HuH-7.5 (cell line): Measurements from ENCODE around the gene ROBO3.

Experiments used
- DNase-seq: peaks from one replicate; pipeline ENCODE4 v3.0.0; 2011; ENCODE audit warnings: low spot score

ROBO3 gene

DNA sequence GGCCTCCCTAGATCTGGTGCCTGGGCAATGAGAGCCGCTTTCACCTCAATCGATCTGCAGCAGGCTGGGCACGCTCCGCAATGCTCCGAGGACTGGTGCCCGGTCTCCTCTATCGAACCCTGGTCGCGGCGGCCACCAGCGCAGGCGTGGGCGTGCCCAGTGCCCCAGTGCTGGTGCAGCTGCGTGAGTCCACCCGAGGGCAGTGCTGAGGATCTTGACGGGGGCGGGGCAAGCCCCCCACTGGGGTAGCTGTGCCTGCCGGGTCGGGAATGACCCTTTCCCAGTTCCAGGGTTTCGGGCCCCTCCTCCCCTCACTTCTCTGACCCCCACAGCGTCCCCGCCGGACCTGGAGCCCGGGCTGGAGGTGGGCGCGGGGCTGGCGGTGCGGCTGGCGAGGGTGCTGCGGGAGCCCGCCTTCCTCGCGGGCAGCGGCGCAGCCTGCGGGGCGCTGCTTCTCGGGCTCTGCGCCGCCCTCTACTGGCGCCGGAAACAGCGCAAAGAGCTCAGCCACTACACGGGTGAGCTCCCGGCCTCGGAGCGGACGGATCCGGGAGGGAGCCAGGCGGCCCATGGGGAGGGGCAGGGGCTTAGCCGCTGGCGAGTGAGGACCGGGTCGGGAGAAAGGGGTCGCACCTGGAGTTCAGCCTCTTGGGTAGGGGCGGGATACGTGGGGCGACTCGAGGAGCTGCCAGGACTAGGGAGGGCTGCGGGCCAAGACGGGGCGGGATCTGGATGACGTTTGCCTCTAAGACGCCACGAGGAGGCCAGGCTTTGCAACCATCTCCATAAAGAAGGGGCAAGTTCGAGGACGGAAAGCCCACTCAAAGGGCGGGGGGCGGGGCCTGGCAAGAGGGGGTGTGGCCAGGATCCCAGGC lies 10.9 kb downstream of the ROBO3 start:
- DNase-seq = peak; percentile 86

DNA sequence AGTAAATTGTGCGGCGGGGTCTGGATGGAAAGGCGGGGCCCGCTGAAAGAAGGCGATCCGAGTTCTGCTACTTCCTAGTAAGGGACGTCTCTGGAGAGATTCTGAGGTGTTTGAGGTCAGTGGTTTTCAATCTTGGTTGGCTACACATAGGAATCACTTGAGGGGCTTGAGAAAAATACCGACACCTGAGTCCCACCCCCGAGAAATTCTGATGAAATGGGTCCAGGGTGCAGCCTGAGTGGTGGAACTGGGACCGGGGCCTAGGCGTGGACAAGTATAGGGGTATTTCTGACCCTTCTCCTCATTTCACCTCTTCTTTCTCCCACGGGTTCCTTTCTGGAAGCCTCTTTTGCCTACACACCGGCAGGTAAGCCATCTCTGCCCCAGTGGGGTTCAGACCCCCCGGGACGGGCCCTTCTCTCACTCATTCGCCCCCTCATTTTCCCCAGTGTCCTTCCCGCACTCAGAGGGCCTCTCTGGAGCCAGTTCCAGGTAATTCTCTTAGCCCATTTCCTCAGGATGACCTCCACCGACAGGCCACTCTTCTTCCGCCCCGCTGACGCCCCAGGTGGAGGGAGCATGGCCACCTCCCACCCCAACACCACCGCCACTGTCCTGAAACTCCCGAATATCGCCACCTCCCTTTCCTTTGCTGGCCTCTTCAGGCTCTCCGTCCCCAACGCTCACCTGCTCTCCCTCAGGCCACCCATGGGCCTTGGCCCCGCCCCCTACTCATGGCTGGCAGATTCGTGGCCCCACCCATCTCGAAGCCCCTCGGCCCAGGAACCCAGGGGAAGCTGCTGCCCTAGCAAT lies 11.8 kb downstream of the ROBO3 start:
- no peak for DNase-seq

DNA sequence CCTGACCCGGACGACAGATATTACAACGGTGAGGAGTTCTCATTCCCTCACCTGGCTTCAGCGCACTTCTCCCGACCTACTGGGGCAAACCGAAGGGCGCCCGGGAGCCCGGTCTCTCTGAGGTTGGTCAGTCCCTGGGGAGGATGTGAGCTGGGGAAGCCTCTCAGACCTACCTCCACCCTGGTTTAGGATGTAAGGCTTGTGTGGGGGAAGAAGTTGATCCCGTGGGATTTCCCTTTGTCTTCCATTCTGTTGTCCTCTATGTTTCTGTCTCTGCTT lies 12.3 kb downstream of the ROBO3 start:
- DNase-seq = no peak

DNA sequence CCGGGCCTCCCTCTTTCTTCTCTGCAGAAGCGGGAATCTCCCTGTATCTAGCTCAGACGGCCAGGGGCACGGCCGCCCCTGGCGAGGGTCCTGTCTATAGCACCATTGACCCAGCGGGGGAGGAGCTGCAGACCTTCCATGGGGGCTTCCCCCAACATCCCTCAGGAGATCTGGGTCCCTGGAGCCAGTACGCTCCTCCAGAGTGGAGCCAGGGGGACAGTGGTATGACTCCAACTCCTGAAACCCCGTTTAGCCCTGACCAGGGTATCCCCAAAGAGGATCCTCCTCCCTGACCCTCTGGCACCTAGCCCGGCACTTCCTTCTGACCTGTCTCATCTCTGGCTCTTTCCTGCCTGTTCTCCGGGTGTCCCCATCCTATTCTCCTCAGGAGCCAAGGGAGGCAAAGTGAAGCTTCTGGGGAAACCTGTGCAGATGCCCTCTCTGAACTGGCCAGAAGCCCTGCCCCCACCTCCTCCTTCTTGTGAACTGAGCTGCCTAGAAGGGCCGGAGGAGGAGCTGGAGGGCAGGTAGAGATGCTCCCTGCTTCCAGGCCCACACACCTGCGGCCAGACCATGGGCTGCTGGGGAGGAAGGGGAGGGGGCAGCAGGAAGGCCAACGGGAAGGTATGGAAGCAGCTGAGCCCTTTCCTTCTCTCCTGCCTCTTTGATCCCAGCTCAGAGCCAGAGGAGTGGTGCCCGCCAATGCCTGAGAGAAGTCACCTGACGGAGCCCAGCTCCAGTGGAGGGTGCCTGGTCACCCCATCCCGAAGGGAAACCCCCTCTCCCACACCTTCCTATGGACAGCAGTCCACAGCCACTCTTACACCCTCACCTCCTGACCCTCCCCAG lies 12.9 kb downstream of the ROBO3 start:
- no peak for DNase-seq

DNA sequence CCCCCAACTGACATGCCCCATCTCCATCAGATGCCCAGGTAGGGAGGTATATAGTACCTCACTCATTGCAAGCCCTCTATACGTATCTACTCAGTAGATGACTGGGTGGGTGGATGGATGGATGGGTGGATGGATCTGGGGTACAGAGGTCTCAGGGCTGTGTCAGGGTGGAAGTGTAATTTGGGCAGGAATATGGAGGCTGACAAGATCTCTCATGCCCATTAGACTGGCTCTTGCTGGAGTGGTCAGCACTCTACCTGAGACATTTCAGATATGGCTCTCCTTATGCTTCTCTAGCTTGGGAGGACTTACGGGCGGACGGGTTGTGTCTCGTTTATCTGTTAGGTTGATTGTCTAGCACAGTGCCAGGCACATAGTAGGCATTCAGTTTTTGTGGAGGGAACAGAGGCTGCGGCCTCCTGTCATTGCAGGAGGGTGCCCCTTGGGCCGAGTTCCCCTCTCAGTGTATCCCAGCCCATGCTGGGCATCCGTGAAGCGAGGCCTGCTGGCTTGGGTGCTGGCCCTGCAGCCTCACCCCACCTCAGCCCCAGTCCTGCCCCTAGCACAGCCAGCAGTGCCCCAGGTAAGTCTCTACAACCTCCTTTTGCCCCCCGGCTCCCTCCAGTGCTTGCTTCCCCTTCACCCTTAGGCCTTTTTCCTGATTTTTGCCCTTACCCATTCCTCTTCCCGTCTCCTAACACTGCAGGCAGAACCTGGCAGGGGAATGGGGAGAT lies 13.7 kb downstream of the ROBO3 start:
- no peak for DNase-seq

DNA sequence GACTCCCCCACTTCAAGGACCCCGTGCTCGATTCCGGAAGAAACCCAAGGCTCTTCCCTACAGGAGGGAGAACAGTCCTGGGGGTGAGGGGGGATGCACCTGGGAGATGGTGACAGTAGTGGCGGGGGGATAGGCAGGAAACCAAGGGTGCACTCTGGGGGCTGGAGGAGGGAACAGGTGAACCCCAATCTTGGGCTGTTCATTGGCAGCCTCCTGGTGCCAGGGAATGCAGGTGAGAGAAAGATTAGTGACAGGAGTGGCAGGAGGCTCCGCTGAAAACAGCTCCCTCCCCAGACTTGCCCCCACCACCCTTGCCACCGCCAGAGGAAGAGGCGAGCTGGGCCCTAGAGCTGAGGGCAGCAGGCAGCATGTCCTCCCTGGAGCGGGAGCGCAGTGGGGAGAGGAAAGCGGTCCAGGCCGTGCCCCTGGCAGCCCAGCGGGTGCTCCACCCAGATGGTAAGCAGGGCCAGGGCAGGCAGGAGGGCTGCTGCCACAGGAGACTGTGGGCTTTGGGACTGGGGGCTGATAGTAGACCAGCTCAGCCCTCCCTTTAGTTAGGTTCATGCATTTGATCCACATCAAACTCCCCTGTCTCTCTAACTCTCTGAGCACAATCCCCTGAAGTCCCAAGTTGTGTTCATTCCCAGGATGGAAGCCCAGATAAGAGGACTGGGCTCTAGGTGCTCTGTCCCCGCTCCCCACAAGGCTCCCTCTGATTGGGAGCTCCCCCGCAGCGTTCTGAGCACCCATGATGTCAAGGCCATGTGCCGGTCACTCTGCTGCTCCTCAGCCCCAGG lies 14.5 kb downstream of the ROBO3 start:
- no peak for DNase-seq

DNA sequence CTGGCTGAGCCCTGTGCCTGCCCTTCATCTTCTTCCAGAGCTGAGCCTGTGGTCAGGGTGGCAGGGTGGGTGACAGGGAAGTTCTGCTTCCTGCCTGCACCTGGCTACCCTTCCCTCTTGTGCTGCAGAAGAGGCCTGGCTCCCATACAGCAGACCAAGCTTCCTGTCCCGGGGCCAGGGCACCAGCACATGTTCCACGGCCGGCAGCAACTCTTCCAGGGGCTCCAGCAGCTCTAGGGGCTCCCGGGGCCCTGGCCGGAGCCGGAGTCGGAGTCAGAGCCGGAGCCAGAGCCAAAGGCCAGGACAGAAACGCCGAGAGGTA lies 15.0 kb downstream of the ROBO3 start:
- DNase-seq = no peak

DNA sequence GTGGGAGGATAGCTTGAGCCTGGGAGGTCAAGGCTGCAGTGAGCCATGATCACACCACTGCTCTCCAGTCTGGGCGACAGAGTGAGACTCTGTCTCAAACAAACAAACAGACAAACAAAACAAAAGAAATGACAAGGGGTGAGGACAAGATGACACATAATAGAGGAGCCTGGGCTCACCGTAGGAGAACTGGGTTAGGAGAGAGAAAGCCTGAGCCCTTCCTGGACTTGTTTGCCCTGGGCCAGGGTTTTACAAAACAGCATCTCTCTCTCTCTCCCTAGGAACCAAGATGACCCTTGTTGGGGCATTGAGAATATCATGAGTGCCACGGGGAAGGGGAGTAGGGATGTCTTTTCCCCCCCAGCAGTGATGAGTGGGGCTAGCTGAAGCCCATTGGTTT lies 15.7 kb downstream of the ROBO3 start:
- no peak for DNase-seq

DNA sequence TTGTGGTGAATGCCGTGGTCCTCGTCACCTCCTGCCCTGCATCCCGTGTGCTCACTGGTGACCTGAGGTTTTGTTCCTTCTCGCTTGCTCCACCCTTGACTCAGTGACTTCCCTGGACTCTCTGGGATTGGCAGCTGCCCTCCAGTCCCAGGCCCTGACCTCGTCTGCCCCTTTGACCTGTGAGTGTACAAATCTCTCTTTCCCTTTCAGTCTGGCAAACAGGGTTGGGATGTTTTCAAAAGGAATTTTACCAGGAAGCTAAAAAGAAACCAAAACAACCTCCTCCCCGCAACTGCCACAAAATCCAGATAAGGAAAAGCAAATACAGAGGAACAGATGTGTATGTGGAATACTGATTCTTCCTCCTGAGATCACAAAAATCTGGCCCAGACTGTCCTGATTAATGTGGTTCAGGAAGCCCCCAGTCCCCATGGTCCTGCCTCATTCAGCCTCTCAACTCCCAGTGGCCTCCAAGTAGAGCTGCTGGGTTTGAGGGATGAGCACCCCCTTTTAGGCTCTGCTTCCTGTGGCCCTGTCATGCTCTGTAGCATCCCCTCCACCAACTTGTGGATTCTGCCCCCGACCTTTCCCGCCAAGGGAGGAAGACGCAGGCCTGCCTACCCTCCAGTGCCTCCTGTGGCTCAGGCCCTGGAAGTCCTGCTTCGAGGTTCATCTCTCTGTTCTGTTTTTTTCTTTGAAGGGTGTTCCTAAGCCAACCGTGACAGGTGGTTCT lies 17.3 kb downstream of the ROBO3 start:
- DNase-seq = peak; percentile 62

DNA sequence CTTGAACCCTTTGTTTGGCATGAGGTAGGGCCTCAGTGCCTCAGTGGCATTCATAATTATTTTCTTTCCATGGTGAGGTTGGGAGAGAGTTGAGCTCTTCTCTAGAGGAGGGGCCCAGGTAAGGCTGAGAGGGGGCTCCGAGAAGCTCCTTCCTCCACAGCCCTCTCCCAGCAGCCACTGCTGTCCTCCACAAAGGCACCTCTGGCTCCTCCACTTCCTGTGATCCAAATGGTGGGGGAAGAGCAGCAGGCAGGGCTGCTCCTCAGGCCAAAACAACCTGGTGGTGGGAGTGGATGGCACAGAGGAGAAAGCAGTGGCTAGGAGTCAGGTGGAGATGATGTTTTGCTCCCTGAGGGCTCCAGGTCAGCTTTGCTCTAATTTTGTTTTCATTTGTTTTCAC lies 19.1 kb downstream of the ROBO3 start:
- no peak for DNase-seq

DNA sequence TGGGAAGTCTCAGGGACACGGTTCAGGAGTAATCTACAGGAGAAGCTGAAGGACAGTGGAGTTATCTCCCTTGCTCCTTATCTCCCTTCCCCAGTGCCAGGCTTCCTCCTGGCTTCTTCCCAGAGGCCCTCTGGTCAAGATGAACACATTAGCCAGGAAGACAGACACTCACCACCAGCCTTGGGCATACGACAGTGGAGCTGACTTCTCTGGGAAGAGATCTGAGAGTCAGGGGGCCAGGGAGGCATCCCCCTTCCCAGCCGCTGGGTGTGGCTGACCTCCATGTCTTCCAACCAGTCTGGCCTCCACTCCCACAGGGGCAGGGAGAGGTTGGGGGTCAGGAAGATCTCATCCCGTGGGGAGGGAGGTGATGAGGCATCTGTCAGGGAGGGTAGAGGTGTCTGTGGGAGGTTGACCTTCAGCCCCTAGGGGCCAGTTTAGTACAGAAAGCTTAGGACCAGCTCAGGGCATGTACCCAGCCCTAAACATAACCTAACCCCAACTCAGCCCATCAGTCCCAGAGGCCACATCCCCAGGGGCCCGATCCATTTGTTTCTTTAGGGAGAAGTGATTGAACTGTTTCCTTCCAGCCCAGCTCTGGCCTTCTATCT lies 19.7 kb downstream of the ROBO3 start:
- DNase-seq = no peak

DNA sequence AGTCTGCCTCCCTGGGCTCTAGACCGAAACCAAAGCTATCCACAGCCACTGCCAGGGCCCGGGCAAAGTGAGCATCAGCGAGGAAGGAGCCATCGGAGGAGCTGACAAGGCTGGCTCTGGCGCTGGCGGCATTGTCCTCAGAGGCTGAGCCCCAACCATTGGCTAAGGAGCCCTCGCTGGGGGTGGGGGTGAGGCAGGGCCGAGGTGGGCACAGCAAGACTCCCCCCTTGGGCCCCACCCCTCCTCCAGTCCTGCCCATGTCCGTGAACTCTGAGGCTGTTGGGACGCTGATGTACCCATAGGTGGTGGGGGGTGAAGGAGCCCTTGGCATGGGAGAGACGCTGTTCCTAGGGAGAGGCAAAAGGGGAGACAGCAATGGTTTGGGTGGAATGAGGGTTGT lies 21.2 kb downstream of the ROBO3 start:
- DNase-seq = no peak

DNA sequence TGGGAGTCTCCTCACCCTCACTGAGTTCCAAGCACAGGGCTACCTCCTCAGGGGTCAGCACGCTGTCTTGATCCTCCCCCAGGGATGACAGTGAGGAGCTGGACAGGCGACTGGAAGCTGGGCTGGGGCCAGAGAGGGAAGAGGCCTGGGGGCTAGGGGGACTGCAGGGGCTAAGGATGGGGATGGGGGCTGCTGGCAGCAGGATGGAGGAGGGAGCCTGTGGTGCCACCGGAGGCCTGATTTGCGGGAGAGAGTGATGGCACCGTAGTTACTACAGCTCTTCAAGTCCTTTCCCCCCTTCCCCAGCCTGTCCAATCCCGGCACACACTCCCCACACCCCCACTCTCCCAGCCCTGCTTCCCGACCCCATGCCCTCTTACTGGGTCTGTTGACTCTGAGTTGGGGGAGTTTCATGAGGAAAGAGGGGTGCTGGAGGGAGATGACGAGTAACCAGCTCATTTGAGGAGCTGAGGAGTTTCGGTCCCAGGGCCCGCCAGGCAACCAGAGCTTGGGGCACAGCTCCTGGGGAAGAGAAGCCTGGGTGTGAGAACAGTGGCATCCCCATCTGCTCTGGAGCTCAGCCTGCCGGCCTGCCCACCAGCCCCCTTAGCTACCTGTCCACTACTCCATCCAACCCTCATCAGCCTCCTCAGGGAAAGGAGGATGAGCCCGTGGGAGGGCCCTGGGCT lies 21.9 kb downstream of the ROBO3 start:
- DNase-seq = no peak

DNA sequence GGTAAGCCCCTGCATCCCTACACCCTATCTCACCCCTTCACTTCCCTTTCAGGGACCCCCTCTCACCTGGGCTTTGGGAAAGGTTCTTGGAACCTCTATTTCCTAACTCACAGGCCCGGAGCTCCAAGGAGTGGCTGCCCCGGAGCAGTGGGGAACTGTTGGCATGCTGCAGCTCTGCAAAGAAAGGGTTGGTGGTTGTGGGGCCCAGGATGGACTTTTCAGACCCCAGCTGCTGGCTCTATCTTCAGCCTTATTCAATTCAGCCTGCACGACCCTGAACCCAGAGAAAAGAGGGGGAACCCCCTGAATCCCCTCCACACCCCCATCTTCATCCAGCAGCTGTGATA lies 22.4 kb downstream of the ROBO3 start:
- no peak for DNase-seq

DNA sequence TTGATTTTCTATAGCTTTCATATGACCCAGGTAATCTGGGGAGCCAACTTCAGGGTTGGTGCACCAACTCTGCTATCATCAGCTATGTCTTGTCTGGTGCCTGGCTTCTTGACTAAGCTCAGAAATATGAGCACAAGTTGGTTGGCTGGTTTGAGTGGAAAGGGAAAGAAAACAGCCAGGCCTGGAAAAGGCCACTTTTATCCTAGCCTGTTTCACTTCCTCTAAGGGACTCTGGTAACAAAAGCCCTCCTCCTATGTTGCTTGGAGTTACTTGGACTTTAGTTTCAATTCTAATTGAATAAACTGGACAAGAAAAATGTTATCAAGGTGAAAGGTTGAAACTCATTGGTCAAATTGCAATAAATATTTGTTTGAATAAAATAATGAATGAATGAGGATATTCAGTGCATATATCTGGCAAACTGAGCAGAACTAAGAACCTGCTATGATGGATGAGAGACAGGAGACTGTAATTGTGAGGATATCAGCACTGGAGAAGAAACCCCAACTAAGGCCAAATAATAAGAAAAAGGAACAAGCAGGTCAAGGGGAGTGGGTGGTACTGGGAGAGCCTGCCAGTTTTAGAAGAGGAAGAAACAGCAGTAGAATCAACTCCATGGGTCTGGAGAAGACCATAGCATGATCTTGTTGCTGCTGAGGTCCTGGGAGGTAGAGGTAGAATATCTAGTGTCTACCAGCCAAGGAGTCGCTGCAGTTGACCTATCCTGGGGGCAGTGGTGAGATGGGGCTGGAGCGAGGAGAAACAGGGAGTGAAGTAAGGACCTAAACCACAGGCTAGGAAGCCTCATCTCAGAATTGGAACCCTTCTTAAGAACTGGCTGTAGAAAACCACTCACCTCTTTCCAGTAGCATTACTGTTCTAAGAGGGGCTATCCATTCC lies 24.2 kb downstream of the ROBO3 start:
- no peak for DNase-seq

DNA sequence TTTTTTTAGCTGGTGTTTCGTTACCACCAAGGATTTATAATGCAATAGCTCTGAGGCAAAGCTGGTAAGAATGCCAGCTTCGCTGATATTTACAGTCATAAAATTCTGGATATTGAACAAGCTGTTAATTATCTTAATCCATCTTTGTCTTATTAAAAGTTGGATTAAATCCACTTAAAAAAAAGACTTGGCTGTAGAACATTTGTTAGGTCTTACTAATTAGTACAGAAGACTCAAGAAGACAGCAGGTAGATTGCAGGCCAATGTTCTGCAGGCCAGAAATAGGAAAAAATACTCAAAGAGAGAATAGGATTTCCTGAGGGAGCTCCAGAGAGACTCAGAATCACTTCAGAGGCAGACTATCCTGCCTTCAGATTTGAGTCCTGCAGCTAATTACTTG lies 24.9 kb downstream of the ROBO3 start:
- no peak for DNase-seq

DNA sequence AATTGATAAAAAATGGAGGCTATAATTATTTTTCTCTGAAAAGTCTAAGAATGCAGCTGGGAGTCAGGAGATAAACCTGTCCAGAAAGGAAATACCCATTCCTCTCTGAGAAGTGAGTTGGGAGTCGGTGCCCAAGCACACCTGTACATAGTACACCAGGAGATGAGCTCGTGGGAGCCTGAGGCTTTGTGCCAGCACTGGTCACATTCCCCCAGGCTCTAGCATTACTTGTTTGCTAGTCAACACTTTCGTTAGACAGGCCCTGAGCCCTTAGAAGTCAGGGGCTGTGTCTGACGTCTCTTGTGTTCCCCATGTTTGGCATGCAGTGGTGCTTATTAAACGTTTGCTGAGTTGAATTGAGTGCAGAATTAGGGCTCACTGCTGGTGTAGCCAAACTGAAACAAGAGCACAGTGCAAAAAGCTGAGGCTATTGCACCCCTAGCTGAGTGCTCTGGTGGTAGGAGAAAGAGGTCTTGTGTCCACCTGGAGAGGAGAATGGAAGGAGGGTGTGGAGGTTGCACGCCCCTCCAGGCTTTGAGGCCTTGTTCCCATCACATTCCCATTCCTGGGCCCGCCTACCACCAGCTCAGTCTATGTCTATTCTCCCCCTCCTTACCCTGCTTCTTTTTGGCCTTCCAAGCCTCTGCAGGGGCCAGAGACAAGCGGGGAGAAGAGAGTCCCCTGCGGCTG lies 25.6 kb downstream of the ROBO3 start:
- DNase-seq = no peak

DNA sequence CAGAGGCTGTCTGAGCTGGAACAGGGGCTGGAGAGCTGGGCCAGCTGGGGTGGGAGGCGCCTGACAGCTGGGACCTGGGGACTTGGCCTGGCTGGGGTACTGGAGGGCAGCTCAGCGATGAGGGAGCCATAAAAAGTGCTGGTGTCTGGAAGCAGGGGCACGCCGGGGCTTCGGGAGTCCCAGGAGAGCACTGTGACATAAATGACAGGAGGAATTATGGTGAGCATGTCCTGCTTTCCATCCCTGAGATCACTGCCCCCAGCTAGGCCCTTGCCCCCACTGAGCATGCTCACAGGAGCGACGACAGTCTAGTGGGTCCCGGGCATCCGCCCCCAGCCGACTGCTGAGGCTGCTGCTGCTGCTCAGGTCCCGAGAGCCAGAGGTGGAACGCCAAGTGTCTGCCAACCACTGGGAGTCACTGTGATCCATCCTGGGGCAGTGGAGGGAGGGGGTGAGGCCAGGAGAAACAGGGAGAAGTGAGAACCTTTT lies 26.2 kb downstream of the ROBO3 start:
- no peak for DNase-seq
